Keratinocyte (primary cell): ENCODE measurements around the gene ACOX2.

Source experiments
- CTCF ChIP-seq, 3 experiments: IDR thresholded peaks in 1 of 3; conservative IDR thresholded peaks in 1 of 3; optimal IDR thresholded peaks in 1 of 3; 2 replicates in 2 of 3; 3 replicates in 1 of 3; pipeline versions ENCODE3 to v1.5.1; 2011; ENCODE audit warnings: low read length in 3 of 3, mild to moderate bottlenecking in 3 of 3, moderate library complexity in 2 of 3, control low read depth in 1 of 3, inconsistent platforms in 1 of 3; ENCODE audit not compliant: insufficient read depth in 2 of 3; ENCODE audit errors: extremely low read depth in 1 of 3
- EZH2 ChIP-seq: IDR thresholded peaks from one replicate; pipeline ENCODE4 v1.6.1; 2012; ENCODE audit warnings: inconsistent platforms, mild to moderate bottlenecking, low read length, moderate library complexity

- TF ChIP-seq CTCF (optimal IDR thresholded peaks at IDR 0.05 in 1 of 3, IDR thresholded peaks at IDR 0.05 in 1 of 3, conservative IDR thresholded peaks at IDR 0.05 in 1 of 3; ENCODE audit: extremely low read depth in 1 of 3, insufficient read depth in 2 of 3, low read length in 3 of 3) (no peak), EZH2 (no peak)
Measured at GRCh38 chr3:58480309-58480708, 56.7 kb downstream of the ACOX2 start.
